Activated CD4-positive, alpha-beta T cell treated with anti-CD3 and anti-CD28 coated beads for 48 hours (primary cell): Measurements from ENCODE around the gene MRPL39.

Experiments used
- DNase-seq: peaks from one replicate; pipeline ENCODE4 v3.0.0-alpha.2; 2020

The MRPL39 gene

DNA sequence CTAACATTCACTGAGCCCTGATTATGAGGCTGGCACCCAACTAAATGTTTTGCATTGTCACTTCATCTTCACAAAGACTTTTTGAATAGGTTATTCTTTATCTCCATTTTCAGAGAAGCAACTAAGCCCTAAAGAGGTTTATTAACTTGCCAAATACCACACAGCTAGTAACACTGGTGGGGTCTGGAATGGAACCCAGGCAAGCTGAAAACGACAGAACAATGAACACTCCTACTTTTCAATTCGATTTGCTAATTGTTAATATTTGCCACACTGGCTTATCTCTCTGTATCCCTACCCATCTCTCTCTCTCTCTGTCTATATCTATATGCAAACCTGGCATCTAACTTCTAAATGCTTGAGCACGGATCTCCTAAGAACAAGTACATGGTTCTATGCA is 40.6 kb downstream of the MRPL39 start:
- DNase-seq: no peak

DNA sequence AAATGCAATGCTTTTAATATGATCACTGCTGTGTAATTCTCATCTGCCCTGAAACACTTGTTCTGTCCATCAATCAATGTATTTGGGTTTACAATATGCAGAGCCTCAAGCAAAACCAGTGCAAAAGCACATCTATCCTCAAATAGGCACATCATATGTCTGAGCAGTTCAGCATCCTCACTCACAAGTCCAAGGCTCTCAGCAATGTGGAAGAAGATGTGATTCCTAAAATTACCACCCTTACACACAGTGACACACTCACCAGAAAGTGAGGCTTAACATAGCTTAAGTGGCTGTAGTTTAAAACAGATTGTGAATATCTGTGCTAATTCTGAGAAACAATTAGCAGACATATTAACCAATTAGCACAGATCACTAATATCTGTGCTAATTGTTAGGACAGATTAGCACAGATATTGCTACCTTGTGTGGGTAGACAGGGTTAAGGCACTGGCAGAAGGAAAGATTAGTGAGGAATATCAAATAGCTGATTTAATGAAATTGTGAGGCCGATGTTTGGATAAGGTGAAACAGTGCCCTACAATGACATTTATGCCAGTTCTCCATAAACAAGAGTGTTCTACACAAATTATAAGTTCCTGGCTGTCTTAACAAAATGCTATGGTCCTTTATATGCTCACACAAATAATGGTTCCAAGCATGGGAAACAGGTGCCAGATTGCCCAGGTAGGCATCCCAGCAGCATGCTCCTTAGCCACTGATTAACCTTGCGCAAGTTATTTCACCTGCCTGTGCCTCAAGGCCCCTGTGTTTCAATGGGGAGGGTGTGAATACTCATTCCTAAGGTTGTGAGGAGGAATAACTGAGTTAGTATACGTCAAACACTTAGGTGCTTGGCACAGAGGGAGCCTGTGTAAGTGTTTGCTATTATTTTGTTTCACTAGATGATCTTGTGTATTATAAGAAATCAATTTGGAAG is 41.7 kb downstream of the MRPL39 start:
- peak; percentile 47 for DNase-seq

DNA sequence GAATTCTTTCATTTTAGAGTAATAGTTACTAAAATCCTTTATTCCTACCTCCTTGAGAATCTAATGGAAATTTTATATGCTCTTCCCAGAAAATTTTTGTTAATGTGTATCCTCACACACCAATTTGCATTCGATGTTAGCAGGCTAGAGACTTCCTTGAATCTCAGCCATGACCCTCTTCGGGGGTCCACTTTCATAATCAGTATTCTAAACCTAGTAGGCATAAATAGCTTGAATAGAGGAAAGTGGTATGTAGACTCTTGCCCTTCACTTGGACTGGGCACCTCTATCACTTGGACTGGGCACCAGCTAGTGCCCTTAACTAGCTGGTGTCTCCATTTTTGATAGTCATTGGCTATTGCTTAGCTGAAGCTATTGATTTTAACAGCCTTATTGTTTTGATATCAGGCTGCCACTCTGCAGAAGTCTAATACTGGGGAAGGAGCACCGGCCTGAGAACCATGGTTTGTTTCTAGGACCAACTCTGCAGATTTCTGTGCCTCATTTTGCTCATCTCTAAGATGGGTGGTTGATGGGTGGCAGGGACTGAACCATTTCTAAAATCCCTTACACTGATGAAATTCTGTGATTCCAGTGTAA is 42.8 kb downstream of the MRPL39 start:
- DNase-seq: no peak

DNA sequence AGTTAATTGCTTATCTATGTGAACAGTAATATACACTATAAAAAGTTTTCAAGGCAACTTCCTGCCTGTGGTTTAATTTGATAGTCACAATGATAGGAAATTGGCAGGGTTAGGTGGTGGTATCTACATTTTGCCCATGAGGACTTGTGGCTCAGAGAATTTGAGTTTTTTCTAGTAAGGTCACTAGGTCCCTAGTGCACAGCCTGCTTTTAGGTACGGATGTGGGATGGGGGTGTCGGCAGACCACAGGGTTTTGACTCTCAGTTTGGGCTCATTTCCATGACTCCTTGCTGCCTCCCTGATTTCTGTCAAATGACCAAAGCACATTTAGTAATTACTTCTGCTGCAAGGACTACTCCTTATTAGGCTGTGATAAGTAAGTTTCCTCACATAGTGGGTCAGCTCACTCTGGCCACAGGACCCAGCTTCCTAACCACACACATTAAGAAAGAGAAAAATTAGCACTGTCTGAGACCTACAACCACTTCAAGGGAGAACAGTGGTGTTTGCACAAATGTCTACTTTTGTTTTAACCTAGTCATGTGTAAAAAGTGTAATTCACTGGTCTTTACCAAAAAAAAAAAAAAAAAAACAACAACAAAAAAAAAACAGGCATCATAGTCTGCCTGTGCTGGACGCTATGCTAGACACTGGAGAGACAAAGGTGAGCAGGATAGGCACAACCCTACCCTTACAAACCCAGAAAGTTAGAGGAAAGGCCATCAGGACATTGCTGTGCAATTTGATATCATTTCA is 43.7 kb downstream of the MRPL39 start:
- DNase-seq: peak; percentile 61

DNA sequence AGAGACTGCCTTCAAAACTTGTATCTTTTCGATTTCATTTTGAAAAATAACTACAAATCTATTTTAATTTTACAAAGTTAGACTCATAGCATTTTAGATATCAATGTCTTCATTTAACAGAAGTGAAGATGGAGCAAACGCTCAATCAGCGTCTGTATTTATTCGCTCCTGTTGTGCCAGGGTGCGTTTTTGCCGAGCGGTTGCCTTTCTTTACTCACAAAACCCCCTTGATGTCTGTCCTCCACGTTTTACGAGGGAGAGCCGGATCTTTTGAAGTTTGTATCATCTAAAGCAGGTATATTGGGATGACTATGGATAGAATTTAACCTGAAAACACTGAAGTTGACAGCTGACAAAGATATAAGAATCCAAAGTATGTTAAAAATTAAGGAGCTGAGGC is 44.6 kb downstream of the MRPL39 start:
- DNase-seq: no peak

DNA sequence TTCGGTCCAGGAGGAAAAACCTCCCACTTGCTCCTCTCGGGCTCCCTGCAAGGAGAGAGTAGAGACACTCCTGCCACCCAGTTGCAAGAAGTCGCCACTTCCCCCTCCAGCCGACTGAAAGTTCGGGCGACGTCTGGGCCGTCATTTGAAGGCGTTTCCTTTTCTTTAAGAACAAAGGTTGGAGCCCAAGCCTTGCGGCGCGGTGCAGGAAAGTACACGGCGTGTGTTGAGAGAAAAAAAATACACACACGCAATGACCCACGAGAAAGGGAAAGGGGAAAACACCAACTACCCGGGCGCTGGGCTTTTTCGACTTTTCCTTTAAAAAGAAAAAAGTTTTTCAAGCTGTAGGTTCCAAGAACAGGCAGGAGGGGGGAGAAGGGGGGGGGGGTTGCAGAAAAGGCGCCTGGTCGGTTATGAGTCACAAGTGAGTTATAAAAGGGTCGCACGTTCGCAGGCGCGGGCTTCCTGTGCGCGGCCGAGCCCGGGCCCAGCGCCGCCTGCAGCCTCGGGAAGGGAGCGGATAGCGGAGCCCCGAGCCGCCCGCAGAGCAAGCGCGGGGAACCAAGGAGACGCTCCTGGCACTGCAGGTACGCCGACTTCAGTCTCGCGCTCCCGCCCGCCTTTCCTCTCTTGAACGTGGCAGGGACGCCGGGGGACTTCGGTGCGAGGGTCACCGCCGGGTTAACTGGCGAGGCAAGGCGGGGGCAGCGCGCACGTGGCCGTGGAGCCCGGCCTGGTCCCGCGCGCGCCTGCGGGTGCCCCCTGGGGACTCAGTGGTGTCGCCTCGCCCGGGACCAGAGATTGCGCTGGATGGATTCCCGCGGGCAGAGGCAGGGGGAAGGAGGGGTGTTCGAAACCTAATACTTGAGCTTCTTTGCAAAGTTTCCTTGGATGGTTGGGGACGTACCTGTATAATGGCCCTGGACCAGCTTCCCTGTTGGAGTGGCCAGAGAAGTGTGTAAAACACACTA is 45.3 kb downstream of the MRPL39 start:
- peak; percentile 88 for DNase-seq

DNA sequence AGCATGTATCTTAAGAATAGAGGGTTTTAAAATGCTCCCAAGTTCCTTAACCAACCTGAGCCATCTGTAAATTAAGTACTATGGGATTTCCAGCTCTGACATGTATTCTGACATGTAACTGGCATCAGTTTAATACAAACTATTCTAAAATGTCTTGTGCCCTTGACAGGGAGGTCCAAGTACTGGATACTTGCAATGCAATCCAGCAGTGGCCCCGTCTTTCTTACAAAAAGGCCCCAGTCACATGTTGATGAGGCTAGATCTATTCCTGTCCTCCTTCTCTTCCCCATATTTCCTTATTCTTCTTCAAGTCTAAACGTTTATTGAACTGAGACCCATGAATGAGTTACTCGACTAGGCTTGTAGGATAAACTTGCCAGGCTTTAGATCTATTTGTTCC is 46.4 kb downstream of the MRPL39 start:
- DNase-seq: no peak

DNA sequence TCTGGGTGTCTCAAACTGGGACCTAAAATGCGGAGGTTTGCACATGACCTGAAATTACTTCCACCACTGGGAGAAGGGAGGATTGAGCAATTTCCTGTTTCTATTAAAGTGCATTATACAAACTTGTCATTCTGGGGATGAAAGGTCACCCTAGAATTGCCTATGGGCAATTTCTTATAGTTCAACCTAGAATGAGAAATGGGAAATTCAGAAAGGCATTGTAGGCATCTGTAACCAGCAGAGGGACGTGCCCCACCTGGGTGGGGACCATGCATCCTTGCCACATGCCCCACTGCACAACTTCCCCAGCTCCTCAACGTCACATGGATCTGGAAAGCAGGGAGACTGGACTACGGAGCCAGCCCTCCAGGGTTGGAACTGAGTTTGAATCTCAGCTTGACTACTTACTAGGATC is 47.0 kb downstream of the MRPL39 start:
- peak; percentile 46 for DNase-seq

DNA sequence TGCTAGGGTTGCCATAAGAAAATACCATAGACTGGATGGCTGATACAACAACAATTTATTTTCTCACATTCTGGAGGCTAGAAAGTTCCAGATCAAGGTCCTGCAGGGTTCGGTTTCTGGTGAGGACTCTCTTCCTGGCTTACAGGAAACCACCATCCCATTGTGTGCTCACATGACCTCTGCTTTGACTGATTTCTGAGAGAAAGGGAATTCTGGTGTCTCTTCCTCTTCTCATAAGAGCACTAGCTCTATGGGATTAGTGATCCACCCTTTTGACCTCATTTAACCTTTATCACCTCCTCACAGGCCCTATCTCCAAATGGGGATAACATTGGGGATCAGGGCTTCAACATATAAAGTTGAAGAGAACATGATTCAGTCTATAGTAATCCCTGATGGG is 47.5 kb downstream of the MRPL39 start:
- no peak for DNase-seq

DNA sequence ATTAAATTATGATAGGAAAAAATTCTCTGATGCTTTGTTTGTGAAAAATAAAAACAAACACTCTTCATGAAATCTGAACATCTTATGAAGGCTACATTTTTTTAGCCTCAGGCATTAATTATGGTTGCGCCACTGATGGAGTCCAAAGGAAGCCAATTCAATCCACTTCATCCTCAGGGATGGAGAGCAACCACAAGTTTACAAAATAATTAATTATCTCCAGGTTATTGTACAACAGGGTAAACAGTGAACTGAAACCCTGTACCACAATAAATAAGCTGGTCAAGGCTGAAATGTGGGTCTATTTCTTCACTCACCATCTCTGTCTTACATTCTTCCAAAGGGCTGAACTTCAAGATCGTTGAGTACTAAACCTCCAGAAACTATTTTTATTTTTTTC is 49.2 kb downstream of the MRPL39 start:
- DNase-seq: no peak

DNA sequence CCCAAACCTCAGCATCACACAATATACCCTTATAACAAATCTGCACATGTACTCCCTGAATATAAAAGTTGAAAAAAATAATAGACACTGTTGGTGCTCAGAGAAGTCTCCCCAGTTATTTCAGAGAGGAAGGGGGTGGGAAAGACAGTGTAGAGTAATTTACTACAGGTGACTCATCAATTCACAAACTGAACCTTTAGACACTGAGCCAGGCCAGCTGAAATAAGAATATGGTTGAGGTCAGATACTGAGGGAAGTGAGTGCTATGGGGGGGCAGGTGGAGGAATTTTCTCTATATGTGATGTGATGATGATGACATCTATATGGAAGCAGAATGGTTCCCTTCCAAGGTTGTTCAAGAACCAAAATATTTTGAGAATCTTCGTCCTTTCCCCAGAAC is 50.1 kb downstream of the MRPL39 start:
- DNase-seq: no peak

DNA sequence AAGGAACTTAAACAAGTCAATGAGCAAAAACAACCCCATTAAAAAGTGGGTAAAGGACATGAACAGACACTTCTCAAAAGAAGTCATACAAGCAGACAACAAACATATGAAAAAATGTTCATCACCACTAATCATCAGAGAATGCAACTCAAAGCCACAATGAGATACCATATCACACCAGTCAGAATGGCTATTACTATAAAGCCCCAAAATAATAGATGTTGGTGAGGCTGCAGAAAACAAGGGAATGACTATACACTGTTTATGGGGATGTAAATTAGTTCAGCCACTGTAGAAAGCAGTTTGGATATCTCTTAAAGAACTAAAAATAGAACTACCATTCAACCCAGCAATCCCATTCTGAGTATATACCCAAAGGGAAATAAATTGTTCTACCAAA is 51.2 kb downstream of the MRPL39 start:
- DNase-seq: no peak

DNA sequence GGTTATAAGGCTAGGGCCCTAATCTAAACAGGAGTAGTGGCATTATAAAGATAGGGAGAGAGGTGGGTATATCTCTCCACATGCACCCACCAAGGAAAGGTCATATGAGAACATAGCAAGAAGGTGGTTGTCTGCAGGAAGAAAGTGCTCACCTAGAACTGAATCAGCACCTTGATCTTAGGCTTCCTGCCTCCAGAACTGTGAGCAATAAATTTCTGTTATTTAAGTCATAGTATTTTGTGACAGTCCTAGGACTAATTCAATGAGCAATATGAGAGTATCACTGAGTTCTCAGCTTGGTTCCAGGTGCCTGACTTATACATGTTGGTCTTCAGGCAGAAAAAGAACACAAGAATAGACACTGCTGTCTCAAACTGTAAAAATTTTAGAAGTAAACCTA is 51.8 kb downstream of the MRPL39 start:
- no peak for DNase-seq

DNA sequence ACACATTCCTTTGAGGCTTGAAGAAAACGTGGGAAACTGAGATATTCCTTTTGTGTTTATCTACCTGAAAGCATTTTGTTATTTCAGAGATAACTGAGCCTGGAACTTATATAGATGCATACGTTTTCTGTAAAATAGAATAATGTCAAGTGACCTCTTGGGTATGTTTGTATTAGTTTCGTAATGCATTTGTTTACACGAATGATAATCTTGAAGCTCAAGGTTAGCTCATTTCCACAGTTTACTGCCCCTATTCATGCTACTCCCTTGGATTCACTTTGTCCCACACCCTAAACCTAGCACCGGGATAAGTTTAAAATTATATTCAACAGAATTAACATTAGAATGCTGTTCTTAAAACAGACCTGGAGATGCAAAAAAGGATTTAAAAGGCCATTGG is 54.4 kb downstream of the MRPL39 start:
- DNase-seq: no peak

DNA sequence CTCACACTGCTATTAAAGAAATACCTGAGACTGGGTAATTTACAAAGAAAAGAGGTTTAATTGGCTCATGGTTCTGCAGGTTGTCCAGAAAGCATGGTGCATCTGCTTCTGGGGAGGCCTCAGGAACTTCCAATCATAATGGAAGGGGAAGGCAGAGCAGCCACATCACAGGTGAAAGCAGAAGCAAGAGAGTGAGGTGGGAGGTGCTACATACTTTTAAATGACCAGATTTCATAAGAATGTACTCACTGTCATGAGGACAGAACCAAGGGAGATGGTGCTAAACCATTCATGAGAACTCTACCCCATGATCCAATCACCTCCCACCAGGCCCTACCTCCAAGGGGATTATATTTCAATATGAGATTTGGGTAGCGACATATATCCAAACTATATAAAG is 55.7 kb downstream of the MRPL39 start:
- no peak for DNase-seq

DNA sequence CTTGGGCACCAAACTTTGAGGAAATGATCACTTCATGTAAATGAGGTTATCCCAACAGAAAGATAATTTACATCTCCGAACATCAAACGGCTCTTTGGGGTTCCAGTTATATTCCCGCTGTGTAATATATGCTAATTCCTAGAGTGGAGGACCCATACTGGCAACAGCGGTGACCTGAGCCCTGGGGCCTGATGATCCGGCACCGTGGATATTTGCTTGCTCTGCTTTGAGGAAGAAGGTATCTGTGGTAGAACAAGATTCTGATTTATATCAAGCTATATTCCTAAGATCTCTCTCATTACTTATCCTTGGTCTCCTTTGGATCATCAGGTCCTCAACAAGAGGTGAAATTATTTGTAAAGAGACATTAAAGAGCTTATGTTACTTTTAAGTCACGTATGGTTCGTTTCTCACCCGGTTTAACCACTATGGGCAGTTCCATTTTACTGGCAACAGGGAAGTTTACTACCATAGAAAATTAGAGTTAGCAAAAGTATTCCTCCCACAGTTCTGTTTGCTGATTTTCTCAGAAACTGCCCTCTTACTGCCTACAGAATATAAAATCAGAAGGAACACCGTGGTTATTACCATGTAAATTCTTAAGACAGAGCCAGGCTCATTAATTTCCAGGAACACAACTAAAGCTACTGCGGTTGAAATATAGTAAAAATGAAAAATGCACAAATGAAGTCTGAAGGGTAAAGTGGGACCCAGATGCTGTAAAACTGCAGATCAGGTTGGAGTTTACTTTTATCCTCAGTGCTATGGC is 56.7 kb downstream of the MRPL39 start:
- DNase-seq: no peak

DNA sequence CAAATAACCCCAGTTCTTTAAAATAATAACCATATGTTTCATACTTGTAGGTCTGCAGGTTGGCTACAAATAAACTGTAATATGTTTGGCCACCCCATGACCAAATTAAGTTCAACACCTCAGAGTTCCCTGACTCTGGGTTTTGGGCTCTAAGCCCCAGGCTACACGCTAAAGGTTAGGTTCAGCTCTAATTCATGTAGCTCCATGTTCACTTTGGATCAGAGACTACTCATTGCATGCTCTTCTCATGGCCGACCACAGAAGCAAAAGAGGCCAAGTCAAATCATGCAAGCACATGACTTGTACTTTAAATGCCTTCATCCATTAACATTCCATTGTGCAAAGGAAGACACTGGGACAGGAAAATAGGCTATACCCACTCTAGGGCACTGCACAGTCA is 66.2 kb downstream of the MRPL39 start:
- DNase-seq: no peak

DNA sequence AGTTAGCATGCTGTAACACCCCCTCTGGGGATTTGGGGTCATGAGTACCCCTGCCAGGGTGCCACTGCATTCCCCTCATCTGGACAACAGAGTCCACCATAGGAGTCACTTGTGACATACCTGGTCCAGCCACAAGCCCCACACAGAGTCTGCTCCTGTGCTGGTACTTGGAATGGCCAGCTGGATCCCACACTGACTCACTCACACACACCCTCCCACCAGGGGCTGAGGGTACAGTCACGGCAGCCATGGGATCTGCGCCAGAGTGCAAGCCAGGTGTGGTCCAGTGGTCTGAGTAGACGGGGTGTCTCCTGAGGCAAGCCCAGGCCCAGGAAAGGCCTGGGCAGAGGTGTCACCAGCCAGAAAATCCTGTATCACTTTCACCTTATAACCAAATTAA is 67.7 kb downstream of the MRPL39 start:
- no peak for DNase-seq

DNA sequence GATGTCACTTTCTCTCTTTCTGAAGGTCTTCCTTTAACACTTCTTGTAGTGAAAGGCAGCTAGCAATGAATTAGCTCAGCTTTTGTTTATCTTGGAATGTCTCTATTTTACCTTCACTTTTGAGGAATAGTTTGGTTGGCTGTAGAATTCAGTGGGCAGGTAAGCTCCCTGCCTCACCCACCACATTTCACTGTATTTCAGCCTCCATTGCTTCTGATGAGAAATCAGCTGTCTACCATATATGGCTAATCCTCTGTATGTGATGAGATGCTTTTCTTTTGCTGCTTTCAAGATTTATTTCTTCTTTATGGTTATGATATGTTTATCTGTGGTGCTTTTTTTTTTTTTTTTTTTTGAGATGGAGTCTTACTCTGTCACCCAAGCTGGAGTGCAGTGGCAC is 70.1 kb downstream of the MRPL39 start:
- no peak for DNase-seq

DNA sequence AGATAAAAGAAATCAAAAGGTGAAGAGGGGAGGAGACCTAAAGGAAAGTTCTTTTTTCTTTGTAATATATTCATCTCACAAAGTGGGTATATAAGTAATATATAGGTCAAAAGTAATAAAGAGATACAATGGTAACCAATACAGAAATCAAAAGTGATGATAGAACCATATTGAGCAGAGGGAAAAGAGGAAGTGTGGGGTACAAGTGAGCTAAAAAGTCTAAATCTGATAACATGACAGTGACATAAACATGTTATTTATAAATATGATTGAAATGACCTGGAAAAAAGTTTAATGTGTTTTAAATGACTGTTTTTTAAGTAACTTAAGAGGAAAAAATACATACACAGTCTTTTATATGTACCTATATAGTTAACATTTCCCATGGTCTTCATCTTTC is 70.5 kb downstream of the MRPL39 start:
- DNase-seq: no peak

DNA sequence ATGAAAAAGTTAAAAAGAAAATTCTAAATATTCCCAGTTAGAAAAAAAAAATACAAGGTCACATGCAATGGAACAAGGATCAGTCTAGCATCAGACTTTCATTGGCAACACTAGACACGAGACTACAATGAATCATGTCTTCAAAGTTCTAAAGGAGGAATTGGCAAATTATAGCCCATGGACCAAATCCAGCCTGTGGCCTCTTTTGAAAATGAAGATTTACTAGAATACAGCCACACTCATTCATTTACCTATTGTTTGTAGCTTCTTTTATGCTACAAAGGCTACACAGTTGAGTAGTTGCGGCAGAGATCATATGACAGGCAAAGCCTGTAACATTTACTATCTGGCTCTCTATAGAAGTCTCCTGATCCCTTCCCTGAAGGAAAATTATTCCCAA is 71.4 kb downstream of the MRPL39 start:
- DNase-seq: no peak
